Right kidney (tissue), 1 donor: Measurements from ENCODE around the gene GLB1L.

Experiments
- DNase-seq: peaks from one replicate; pipeline ENCODE4 v3.0.0-alpha.2; 2016

The GLB1L gene

GRCh38 chr2:219252900-219253752 is 7.9 kb upstream of the GLB1L start, which contains the start of gene TUBA4B:
TUBA4B (plus strand) TSS chr2:219253243; CDS start chr2:219253408, 165 bp downstream.
- peak; percentile 56 for DNase-seq

GRCh38 chr2:219252570-219252899 is 7.3 kb upstream of the GLB1L start:
- no peak for DNase-seq

- DNase-seq: no peak
These were observed 6.8 kb upstream of the GLB1L start for GRCh38 chr2:219252084-219252483.

- DNase-seq: no peak
These were observed 6.4 kb upstream of the GLB1L start for GRCh38 chr2:219251656-219252055.

- no peak for DNase-seq
These were observed 5.0 kb upstream of the GLB1L start for GRCh38 chr2:219250049-219250781.

GRCh38 chr2:219249203-219249980 is 4.1 kb upstream of the GLB1L start:
- peak; percentile 61 for DNase-seq

- DNase-seq: no peak
These were observed 3.6 kb upstream of the GLB1L start for GRCh38 chr2:219248845-219249202.

- DNase-seq: no peak
These were observed 2.7 kb upstream of the GLB1L start for GRCh38 chr2:219247678-219248642.

GRCh38 chr2:219246559-219246958 is 1.3 kb upstream of the GLB1L start:
- no peak for DNase-seq

GRCh38 chr2:219245899-219246230 is 621 bp upstream of the GLB1L start:
- DNase-seq: no peak

- DNase-seq: no peak
These were observed 476 bp downstream of the GLB1L start for GRCh38 chr2:219244789-219245147.

- DNase-seq: peak; percentile 44
These were observed 1.9 kb downstream of the GLB1L start for GRCh38 chr2:219243291-219243761.

- no peak for DNase-seq
These were observed 10.9 kb downstream of the GLB1L start for GRCh38 chr2:219234331-219234730.

GRCh38 chr2:219230059-219230540 is 15.1 kb downstream of the GLB1L start:
- peak; percentile 79 for DNase-seq

GRCh38 chr2:219229305-219230058 is 15.8 kb downstream of the GLB1L start, which contains the start of the genes ANKZF1 and ATG9A:
ANKZF1 (plus strand) TSS chr2:219229806; CDS start chr2:219230258, 452 bp downstream.
ATG9A (minus strand) TSS chr2:219229636; CDS start chr2:219228024, 1,612 bp downstream.
- peak; percentile 99 for DNase-seq

- DNase-seq: no peak
These were observed 16.3 kb downstream of the GLB1L start for GRCh38 chr2:219228911-219229304.

- DNase-seq: no peak
These were observed 17.0 kb downstream of the GLB1L start for GRCh38 chr2:219228041-219228910.

GRCh38 chr2:219225350-219225749 is 19.9 kb downstream of the GLB1L start:
- DNase-seq: no peak

GRCh38 chr2:219223831-219224610 is 21.2 kb downstream of the GLB1L start:
- no peak for DNase-seq
